ENCODE data around the gene RFNG. TPM values are rescaled to one million over a fixed set of nuclear protein-coding genes. Genes with fewer than 3 reads are reported as not detected.

The RFNG gene
- total RNA-seq, 1 donor from 2014 or later: 61.4 TPM

DNA sequence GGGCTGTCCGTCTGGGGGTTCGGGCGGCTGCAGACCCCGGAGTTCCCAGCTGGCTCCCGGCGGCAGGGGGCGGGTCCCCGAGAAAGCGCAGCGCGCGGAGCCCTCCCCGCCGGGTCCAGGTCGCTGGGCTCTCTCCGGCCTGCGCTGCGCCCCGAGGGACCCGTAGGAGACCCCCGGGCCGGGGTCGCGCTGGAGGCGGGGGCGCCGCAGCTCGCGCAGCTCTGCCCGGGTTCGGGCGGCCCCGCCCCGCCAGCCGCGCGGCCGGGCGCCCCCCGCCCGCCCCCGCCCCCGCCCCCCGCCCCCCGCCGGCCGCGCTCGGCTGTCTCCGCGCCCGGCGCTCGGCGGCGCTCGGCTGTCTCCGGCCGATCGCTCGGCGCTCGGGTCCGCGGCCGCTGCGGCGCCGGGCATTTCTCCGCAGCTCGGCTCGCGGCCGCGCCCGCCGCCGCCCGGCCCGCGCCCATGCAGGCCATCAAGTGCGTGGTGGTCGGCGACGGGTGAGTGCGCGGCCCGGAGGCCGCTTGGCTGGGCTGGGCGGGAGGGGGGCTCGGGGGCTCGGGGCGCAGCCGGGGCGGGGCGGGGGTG is 20.2 kb downstream of the RFNG start, which contains the start of gene RAC3:
RAC3 (plus strand) TSS at position 376 of the 582 bp plus-strand sequence; CDS start at position 460, 84 bp downstream.
- TF ChIP-seq POLR2A (IDR thresholded peaks at IDR 0.05): no peak
- TF ChIP-seq POLR2AphosphoS5 (IDR thresholded peaks at IDR 0.05; ENCODE audit: insufficient read depth in 1 of 2, low read depth in 1 of 2): no peak
- TF ChIP-seq, protein P1, sequence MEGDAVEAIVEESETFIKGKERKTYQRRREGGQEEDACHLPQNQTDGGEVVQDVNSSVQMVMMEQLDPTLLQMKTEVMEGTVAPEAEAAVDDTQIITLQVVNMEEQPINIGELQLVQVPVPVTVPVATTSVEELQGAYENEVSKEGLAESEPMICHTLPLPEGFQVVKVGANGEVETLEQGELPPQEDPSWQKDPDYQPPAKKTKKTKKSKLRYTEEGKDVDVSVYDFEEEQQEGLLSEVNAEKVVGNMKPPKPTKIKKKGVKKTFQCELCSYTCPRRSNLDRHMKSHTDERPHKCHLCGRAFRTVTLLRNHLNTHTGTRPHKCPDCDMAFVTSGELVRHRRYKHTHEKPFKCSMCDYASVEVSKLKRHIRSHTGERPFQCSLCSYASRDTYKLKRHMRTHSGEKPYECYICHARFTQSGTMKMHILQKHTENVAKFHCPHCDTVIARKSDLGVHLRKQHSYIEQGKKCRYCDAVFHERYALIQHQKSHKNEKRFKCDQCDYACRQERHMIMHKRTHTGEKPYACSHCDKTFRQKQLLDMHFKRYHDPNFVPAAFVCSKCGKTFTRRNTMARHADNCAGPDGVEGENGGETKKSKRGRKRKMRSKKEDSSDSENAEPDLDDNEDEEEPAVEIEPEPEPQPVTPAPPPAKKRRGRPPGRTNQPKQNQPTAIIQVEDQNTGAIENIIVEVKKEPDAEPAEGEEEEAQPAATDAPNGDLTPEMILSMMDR (IDR thresholded peaks at IDR 0.05): no peak
- H3K36me3 ChIP-seq: no peaks in the 10 kb centered on the region
- peak within 1 kb of the TSS; percentile 44 to 66 for H3K4me3 ChIP-seq
- peak within 1 kb of the TSS; percentile 34 for H3K27ac ChIP-seq
- H3K4me1 ChIP-seq: peaks cover 22% of the 10 kb centered on the region
- H3K27me3 ChIP-seq: no peaks in the 10 kb centered on the region
- intact Hi-C loops (cut with DNase I): loop anchor here (5.0 kb wide), 2 partner anchors 66 to 121 kb away; partner anchors contain the start of gene FASN
- DNase-seq (ENCODE audit: extremely low spot score in 2 of 2): no peak
- no peaks in the 10 kb centered on the region for H3K9me3 ChIP-seq

DNA sequence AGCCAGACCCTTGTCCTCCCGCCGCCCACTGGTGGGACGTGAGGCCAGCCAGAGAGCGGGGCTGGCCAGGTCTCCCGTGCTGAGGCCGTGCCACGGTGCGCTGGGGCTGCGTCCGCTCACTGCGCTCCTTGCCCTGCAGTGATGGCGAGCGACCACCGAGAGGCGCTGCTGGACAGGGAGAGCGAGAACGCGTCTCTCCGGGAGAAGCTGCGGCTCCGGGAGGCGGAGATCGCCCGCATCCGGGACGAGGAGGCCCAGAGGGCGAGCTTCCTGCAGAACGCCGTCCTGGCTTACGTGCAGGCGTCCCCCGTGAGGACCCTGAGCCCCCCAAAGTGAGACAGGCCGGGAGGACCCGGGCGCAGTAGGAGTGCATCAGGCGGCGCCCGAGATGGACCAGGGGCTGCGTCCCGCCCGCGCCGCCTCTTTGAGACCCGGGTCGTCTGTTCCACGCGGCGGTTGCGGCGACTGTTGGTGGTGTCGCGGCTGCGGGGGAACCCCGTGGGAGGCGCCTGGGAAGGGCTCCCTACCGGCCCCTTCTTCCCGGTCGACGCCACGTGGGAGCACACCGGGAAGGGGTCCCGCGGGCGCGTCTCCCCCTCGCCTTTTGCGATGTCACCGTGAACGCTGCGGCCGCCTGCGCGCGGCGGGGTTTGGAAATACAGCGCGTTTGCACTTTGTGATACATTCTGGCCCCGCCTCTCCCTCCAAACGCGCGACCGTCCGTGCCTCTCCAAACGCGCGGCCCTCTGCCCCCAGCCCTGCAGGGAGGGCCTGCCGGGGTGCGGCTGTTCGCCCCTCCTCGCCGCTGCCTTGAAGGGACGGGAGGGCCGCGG is 20.9 kb downstream of the RFNG start:
- H3K4me3 ChIP-seq: peak overlapping the region; percentile 44 to 66
- H3K27me3 ChIP-seq: no peaks in the 10 kb centered on the region
- intact Hi-C loops (cut with DNase I): loop anchor here (5.0 kb wide), 2 partner anchors 67 to 122 kb away; partner anchors contain the start of gene FASN
- TF ChIP-seq, protein P1 (IDR thresholded peaks at IDR 0.05): peak; percentile 84 to 96 (median 92)
- TF ChIP-seq POLR2A (IDR thresholded peaks at IDR 0.05): no peak
- peak; percentile 46 to 53 for TF ChIP-seq POLR2AphosphoS5 (IDR thresholded peaks at IDR 0.05; ENCODE audit: insufficient read depth in 1 of 2, low read depth in 1 of 2)
- H3K27ac ChIP-seq: peak overlapping the region; percentile 34
- peaks cover 15% of the 10 kb centered on the region for H3K4me1 ChIP-seq
- no peak for DNase-seq (ENCODE audit: extremely low spot score in 2 of 2)
- H3K36me3 ChIP-seq: no peaks in the 10 kb centered on the region
- no peaks in the 10 kb centered on the region for H3K9me3 ChIP-seq

DNA sequence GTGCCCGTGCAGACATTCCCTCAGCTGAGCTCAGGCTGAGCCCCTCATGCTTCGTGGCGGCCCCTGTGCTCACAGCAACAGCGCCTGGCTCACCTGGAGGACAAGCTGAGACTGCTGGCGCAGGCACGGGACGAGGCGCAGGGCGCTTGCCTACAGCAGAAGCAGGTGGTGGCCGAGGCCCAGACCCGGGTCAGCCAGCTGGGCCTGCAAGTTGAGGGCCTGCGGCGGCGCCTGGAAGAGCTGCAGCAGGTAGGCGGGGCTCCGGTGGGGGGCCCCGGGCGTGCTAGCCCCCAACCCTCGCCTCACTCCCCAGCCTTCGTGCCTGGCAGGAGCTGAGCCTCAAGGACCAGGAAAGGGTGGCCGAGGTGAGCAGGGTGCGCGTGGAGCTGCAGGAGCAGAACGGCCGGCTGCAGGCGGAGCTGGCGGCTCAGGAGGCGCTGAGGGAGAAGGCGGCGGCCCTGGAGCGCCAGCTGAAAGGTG is 21.6 kb downstream of the RFNG start:
- peak overlapping the region in 1 of 2 donors; percentile 66 for H3K4me3 ChIP-seq
- TF ChIP-seq POLR2AphosphoS5 (IDR thresholded peaks at IDR 0.05; ENCODE audit: insufficient read depth in 1 of 2, low read depth in 1 of 2) (no peak), POLR2A (IDR thresholded peaks at IDR 0.05) (no peak)
- TF ChIP-seq, protein P1 (IDR thresholded peaks at IDR 0.05): no peak
- intact Hi-C loops (cut with DNase I): loop anchor here (5.0 kb wide), 2 partner anchors 67 to 122 kb away; partner anchors contain the start of gene FASN

DNA sequence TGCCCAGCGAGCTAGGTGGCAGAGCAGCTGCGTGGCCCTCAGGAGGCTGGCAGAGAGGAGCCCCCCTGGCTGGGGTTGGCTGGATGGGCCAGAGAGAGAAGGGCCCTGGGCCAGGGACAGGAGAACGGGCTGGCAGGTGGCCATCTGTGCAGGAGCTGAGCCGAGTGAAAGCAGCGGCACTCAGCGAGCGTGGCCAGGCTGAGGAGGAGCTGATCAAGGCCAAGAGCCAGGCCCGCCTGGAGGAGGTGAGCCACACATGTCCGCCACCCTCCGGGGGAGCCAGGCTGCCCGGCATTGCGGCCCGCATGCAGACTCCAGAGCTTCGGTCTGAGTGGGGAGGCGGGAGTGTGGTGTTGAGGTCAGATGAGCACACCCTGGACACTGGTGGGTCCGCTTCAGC is 22.2 kb downstream of the RFNG start:
- no peak overlapping the region for H3K27ac ChIP-seq
- no peaks in the 10 kb centered on the region for H3K27me3 ChIP-seq
- H3K4me1 ChIP-seq: peaks cover 19% of the 10 kb centered on the region
- H3K9me3 ChIP-seq: no peaks in the 10 kb centered on the region
- no peak for DNase-seq (ENCODE audit: extremely low spot score in 2 of 2)
- intact Hi-C loops (cut with DNase I): no loop called here
- H3K36me3 ChIP-seq: no peaks in the 10 kb centered on the region
- TF ChIP-seq POLR2A (IDR thresholded peaks at IDR 0.05): no peak
- TF ChIP-seq, protein P1 (IDR thresholded peaks at IDR 0.05): no peak
- TF ChIP-seq POLR2AphosphoS5 (IDR thresholded peaks at IDR 0.05; ENCODE audit: insufficient read depth in 1 of 2, low read depth in 1 of 2): no peak
- H3K4me3 ChIP-seq: no peak overlapping the region

More for the DNA sequence above, 21.6 kb downstream of the RFNG start:
- no peak for DNase-seq (ENCODE audit: extremely low spot score in 2 of 2)
- H3K36me3 ChIP-seq: no peaks in the 10 kb centered on the region
- H3K4me1 ChIP-seq: peaks cover 13% of the 10 kb centered on the region
- H3K27me3 ChIP-seq: no peaks in the 10 kb centered on the region
- no peak overlapping the region for H3K27ac ChIP-seq
- H3K9me3 ChIP-seq: no peaks in the 10 kb centered on the region

Measured in vagina (tissue), 2 donors.